Measurements from ENCODE around the gene AIFM3. TPM values are rescaled to one million over a fixed set of nuclear protein-coding genes. Genes with fewer than 3 reads are reported as not detected.

Gene AIFM3
- total RNA-seq, 1 donor, result 5.2 TPM

DNA sequence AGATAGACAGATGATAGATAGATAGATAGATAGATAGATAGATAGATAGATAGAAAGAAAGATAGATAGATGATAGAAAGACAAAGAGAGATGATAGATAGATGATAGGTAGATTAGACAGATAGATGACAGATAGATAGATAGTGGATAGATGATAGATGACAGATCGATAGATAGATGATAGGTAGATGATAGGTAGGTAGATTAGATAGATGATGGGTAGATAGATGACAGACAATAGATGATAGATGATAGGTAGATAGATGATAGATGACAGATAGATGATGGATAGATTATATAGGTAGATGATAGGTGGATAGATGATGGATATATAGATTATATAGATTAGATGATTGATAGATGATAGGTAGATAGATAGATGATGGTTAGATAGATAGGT, 19.3 kb downstream of the AIFM3 start:
- Histone ChIP-seq H3K27me3 (ENCODE audit: insufficient read depth, low read length) (no peaks in the 10 kb centered on the region), H3K4me1 (ENCODE audit: insufficient read depth, low read length) (peaks cover 16% of the 10 kb centered on the region)

DNA sequence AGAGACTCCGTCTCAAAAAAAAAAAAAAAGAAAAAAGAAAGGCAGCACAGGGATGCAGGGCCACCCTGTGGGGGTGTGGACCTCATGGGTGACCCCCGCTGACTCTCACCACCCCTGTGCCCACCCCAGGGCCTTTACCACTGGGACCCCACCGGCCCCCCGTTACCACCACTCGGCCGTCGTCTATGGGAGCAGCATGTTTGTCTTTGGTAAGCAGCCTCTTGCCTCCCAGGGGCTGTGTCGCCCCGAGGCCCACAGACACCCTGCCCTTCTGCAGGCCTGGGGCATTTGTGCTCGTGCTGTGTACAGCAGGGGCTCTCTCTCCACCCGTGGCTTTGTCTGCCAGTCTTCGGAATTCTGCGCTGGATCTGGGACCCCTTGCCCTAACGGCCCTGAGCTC, 20.3 kb downstream of the AIFM3 start:
- Histone ChIP-seq H3K4me3 (ENCODE audit: low read length) (no peak overlapping the region), H3K4me1 (ENCODE audit: insufficient read depth, low read length) (peaks cover 10% of the 10 kb centered on the region), H3K27me3 (ENCODE audit: insufficient read depth, low read length) (no peaks in the 10 kb centered on the region), H3K9me3 (ENCODE audit: low read depth, low read length) (no peaks in the 10 kb centered on the region)

More for the DNA sequence above, 19.3 kb downstream of the AIFM3 start:
- no peak overlapping the region for H3K4me3 ChIP-seq (ENCODE audit: low read length)
- H3K9me3 ChIP-seq (ENCODE audit: low read depth, low read length), result no peaks in the 10 kb centered on the region

DNA sequence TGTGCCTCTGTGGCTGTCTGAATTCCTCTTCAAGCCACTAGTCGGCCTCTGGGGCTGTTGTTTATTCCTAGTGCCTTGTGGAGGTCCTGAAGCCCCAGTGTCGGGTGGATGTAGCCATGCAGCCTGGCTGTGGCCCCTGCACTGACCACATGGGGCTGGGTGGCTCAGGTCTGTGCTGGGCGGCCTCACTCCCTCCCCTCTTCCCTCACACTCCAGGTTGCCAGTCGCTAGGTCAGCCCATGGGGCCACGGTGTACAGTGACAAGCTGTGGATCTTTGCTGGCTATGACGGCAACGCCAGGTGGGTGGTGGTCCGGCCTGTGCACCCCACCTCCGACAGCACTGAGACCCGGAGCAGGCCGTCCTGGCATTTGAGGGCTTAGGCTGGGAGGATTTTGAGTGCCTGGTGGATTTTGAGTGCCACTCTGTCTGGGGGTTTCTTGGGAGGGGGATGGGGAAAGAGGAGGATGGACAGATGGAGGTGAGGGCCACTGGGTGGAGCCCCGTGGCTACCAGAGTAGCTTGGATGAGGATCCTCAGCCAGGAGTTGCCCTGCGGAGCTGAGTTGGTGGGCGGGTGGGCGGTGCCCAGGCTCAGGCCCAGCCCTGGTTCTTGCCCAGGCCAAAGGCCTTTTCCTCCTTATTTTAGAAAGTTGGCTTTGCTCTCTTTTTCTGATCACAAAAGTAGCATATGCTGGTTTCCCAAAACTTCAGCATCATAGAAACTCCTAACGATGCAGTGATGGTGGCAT, 21.7 kb downstream of the AIFM3 start:
- Histone ChIP-seq H3K4me1 (ENCODE audit: insufficient read depth, low read length) (no peaks in the 10 kb centered on the region), H3K9me3 (ENCODE audit: low read depth, low read length) (no peaks in the 10 kb centered on the region), H3K4me3 (ENCODE audit: low read length) (no peak overlapping the region), H3K27me3 (ENCODE audit: insufficient read depth, low read length) (no peaks in the 10 kb centered on the region)

DNA sequence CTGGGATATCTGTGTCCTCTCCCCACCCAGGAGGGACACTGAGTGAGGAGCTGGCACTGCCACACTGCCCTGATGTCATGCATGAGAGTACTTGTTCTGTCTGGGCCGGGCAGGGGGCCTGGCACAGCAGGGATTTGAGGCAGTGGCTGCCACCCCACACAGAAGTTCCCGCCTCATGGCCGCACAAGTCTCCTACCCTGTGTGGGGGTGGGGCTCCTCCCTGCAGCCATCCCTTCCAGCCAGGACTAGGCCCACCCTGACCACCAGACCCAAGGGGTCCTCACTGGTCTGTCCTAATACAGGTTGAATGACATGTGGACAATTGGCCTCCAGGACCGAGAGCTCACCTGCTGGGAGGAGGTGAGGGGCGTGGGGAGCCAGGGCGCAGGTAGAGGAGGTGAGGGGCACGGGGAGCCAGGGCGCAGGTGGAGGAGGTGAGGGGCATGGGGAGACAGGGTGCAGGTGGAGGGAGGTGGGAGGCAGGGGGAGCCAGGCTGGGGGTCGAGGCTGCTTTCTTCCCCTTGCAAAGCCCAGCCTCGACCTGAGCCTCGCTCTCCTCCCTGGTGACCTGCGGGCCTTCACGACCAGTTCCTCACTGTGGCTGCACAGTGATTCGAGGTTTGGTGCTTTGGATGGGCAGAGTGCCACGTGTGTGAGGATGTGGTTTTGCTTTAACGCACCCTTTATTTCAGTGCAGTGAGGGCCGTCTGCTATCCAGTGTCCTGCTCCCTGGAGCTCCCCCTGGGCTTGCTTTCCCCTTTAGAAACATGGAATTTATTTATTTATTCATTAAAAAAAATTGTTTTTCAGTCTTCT, 22.5 kb downstream of the AIFM3 start:
- Histone ChIP-seq H3K9me3 (ENCODE audit: low read depth, low read length) (no peaks in the 10 kb centered on the region), H3K27me3 (ENCODE audit: insufficient read depth, low read length) (no peaks in the 10 kb centered on the region), H3K4me3 (ENCODE audit: low read length) (no peak overlapping the region), H3K4me1 (ENCODE audit: insufficient read depth, low read length) (no peaks in the 10 kb centered on the region)

DNA sequence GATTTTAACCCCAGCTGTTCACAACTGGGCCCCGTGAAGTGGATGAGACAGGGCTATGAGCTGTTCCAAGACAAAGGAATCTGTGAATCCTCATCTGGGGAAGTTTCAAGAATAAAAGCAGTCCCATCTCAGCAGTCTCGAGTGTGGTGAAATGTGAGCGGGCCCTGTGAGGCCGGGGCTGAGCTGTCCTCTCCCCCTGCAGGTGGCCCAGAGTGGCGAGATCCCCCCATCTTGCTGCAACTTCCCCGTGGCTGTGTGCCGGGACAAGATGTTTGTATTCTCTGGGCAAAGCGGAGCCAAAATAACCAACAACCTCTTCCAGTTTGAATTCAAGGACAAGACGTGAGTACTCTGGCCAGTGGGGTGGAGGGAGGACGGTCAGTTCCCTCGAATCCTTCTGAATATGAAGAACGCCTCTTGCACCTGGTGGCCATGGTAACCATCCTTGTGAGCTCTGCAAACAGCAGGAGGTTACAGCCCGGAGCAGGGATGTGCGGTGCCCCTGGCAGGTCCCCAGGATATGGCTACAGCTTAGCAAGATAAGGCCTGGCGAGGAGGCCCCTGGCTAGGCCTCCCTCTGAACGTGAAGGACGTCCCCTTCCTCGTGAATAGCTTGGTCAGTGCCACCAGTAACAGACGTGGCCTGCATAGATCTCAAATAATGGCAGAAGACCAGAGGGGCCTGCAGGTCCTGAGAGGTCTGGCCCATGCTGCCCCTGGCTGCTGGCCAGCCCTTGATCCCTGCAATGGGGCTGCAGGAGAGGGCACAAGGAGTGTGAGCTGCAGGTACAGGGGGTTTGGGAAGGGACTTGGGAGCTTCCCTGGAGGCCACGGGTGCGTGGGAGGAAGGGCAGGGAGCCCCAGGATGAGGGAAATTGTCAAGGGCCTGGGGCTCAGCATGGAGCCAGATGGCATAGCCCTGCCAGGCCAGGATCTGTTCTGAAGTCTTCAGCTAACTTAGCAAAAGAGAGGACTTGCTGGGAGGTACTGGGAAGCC, 23.4 kb downstream of the AIFM3 start:
- no peak overlapping the region for H3K4me3 ChIP-seq (ENCODE audit: low read length)
- no peaks in the 10 kb centered on the region for H3K4me1 ChIP-seq (ENCODE audit: insufficient read depth, low read length)
- no peaks in the 10 kb centered on the region for H3K9me3 ChIP-seq (ENCODE audit: low read depth, low read length)
- no peaks in the 10 kb centered on the region for H3K27me3 ChIP-seq (ENCODE audit: insufficient read depth, low read length)

DNA sequence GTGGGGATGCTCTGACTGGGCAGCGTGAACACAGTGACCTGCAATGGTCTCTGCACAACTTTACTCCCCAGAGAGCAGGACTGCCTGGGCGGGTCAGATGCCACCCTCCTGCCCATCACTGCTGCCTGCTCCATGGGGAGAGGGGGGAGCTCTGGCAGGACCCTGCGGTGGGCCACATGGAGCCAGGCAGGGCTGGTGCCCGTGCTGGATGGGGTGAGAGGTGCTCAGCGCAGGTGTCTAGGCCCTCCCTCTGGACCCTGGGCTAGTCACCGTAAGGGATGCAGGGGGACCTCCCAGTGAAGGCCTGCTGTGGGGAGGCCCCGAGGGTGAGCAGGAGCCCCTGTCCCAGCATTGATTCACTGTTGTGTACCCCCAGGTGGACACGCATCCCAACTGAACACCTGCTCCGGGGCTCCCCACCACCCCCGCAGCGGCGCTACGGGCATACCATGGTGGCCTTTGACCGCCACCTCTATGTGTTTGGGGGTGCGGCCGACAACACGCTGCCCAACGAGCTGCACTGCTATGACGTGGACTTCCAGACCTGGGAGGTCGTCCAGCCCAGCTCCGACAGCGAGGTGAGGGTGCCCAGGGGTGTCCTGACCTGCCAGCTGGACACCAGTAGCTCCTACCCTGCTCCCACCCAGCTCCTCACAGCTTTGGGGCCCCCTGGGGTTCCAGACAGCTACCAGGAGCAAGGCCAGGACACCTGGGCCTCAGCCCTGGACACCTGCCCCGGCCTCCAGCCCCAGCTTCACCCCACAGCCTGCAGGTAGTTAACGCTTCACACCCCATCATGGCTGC, 24.4 kb downstream of the AIFM3 start:
- no peaks in the 10 kb centered on the region for H3K9me3 ChIP-seq (ENCODE audit: low read depth, low read length)
- no peaks in the 10 kb centered on the region for H3K27me3 ChIP-seq (ENCODE audit: insufficient read depth, low read length)
- no peak overlapping the region for H3K4me3 ChIP-seq (ENCODE audit: low read length)
- no peaks in the 10 kb centered on the region for H3K4me1 ChIP-seq (ENCODE audit: insufficient read depth, low read length)

DNA sequence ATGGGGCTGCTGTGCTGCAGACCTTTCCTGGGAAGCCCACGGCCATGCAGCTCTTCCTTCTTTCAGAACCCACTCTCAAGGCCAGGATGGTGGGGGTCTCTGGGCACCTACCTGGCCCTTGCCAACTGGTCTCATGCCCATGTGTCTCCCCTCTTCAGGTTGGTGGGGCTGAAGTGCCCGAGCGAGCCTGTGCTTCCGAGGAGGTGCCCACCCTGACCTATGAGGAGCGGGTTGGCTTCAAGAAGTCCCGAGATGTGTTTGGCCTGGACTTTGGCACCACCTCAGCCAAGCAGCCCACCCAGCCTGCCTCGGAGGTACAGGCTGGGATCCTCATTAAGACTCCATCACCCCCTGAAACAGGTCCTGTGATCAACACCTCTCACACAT, 25.0 kb downstream of the AIFM3 start:
- H3K27me3 ChIP-seq (ENCODE audit: insufficient read depth, low read length), result no peaks in the 10 kb centered on the region
- H3K4me1 ChIP-seq (ENCODE audit: insufficient read depth, low read length), result no peaks in the 10 kb centered on the region
- no peak overlapping the region for H3K4me3 ChIP-seq (ENCODE audit: low read length)
- no peaks in the 10 kb centered on the region for H3K9me3 ChIP-seq (ENCODE audit: low read depth, low read length)

DNA sequence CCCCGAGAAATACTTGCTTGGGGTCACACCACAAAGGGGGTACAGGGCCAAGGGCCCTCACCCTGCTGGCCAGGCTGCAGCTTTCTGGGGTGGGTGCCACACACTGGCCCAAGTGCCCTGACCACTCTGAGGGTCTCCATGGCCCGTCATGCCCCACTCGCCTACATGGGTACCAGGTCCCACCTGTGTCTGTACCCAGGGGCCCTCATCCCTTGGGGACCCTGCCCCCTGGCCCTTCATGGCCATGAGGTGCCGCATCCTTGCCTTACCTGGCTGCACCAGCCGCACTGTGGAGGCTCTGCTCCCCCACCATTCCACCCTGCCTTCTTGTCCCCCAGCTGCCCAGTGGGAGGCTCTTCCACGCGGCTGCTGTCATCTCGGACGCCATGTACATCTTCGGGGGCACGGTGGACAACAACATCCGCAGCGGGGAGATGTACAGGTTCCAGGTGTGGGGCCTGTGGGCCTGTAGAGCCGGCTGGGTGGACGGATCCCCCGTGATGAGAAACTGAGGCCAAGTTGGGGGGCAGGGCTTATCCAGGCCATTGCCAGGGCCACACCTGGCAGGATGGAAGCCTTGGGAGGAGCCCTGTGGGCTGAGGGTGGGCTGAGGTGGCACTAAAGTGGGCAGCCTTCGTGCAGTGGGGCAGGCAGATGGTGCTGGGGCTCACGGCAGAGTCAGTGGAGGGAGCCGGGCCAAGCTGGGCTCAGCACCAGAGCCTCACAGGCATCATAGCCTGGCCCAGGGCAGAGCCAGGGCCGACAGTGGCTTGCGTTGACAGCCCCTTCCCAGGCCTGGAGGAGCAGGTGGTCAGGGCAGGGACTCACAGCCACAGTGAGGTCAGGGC, 25.6 kb downstream of the AIFM3 start:
- Histone ChIP-seq H3K4me3 (ENCODE audit: low read length) (no peak overlapping the region), H3K4me1 (ENCODE audit: insufficient read depth, low read length) (no peaks in the 10 kb centered on the region), H3K27me3 (ENCODE audit: insufficient read depth, low read length) (no peaks in the 10 kb centered on the region), H3K9me3 (ENCODE audit: low read depth, low read length) (no peaks in the 10 kb centered on the region)

DNA sequence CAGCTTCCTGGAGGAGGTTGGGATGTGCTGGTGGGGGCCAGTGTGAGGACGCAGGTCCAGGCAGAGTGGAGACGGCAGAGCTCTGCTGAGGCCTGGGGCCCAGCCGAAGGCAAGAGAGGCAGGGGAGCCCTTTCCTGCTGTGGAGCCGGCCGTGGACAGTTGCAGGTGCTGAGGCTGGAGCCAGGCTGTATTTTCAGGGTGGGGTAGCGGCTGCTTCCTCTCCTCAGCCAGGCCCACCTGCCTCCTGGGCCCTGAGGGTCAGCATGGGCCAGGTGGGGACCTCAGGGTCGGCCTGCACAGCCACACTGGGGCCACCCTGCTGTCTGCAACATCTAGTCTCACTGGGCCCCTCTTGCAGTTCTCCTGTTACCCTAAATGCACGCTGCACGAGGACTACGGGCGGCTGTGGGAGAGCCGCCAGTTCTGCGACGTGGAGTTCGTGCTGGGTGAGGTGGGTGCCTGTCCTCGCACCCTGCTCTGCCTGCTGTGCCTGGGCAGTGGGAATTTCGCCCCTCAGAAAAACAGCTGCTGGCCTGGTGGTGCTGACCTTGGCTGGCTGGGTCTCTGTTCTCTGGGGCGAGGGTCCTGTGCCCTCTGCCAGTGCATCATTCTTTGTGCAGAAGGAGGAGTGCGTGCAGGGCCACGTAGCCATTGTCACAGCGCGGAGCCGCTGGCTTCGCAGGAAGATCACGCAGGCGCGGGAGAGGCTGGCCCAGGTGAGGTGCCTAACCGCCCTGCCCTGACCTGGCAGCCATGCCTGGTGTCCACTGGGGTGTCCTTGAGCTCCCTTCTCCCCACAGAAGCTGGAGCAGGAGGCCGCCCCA, 26.5 kb downstream of the AIFM3 start:
- H3K27me3 ChIP-seq (ENCODE audit: insufficient read depth, low read length), result no peaks in the 10 kb centered on the region
- no peak overlapping the region for H3K4me3 ChIP-seq (ENCODE audit: low read length)

DNA sequence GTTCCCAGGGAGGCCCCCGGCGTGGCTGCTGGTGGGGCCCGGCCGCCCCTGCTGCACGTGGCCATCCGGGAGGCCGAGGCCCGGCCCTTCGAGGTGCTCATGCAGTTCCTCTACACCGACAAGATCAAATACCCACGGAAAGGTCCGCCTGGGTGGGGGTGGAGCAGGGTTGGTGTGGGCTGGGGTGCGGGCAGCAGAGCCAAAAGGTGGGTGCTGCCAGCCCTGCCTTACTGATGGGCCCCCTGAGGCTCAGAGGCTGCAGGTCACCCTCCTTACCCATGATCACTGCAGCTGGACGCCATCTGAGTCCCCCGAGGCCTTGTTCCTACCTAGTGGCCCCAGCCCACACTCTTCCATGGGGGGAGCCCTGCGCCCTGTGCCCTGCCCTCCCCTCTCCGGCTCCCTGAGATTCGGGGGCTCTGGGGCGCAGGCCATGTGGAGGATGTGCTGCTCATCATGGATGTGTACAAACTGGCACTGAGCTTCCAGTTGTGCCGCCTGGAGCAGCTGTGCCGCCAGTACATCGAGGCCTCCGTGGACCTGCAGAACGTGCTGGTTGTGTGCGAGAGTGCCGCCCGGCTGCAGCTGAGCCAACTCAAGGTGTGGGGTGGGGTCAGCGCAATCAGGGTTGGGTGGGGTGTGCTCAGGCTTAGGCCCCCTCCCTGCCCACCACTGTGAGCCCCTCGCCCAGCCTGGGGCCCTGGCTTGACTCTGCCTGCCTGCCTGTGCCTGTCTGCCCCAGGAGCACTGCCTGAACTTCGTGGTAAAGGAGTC, 27.3 kb downstream of the AIFM3 start:
- H3K4me3 ChIP-seq (ENCODE audit: low read length), result no peak overlapping the region
- no peaks in the 10 kb centered on the region for H3K27me3 ChIP-seq (ENCODE audit: insufficient read depth, low read length)

More for the DNA sequence above, 26.5 kb downstream of the AIFM3 start:
- H3K9me3 ChIP-seq (ENCODE audit: low read depth, low read length), result no peaks in the 10 kb centered on the region
- no peaks in the 10 kb centered on the region for H3K4me1 ChIP-seq (ENCODE audit: insufficient read depth, low read length)

DNA sequence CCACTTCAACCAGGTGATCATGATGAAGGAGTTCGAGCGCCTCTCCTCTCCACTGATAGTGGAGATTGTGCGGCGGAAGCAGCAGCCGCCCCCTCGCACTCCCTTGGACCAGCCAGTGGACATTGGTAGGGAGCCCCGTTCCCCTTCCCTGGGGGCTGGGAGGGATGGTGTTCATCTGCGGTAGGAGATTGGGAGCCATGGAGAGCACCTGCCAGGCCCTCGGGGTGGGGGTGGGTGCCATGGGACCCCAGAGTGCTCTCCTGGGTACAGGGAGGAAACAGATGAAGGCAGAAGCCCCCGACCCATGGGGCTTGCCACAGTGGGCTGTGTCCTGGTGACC, 27.8 kb downstream of the AIFM3 start:
- no peaks in the 10 kb centered on the region for H3K27me3 ChIP-seq (ENCODE audit: insufficient read depth, low read length)
- no peak overlapping the region for H3K4me3 ChIP-seq (ENCODE audit: low read length)
- H3K4me1 ChIP-seq (ENCODE audit: insufficient read depth, low read length), result peaks cover 5% of the 10 kb centered on the region
- no peaks in the 10 kb centered on the region for H3K9me3 ChIP-seq (ENCODE audit: low read depth, low read length)

More for the DNA sequence above, 27.3 kb downstream of the AIFM3 start:
- H3K9me3 ChIP-seq (ENCODE audit: low read depth, low read length), result no peaks in the 10 kb centered on the region
- H3K4me1 ChIP-seq (ENCODE audit: insufficient read depth, low read length), result no peaks in the 10 kb centered on the region

DNA sequence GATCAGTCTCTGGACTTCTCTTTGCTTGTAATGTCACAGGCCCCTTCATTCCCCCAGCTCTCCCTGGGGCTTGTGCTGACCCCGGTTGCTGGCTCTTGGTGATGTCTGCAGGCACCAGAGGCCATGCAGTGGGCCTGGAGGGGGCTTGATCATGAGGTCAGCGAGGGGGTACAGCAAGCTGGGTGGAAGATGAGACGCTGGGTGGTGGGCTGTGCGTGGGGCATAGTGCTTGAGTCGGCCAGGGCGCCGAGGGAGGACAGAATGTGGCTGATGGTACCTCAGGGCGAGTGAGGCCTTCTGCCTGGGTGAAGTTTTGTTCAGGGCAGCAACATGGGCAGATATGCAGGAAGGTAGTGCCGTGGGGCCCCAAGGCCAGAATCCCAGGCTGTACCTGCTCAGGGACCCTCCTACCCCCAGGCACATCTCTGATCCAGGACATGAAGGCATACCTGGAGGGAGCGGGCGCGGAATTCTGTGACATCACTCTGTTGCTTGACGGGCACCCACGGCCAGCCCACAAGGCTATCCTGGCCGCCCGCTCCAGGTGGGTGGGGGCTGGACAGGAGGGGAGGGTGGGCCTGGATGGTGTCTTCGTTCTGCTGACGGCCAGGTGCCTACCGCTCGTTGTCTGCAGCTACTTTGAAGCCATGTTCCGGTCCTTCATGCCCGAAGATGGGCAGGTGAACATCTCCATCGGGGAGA, 28.4 kb downstream of the AIFM3 start:
- H3K9me3 ChIP-seq (ENCODE audit: low read depth, low read length), result no peaks in the 10 kb centered on the region
- no peaks in the 10 kb centered on the region for H3K27me3 ChIP-seq (ENCODE audit: insufficient read depth, low read length)

More for the DNA sequence above, 28.4 kb downstream of the AIFM3 start:
- Histone ChIP-seq H3K4me3 (ENCODE audit: low read length) (no peak overlapping the region), H3K4me1 (ENCODE audit: insufficient read depth, low read length) (peaks cover 11% of the 10 kb centered on the region)
